Glutamatergic neuron (in vitro differentiated cells): ENCODE data around the gene ZGRF1. TPM values are rescaled to one million over a fixed set of nuclear protein-coding genes. Genes with fewer than 3 reads are reported as not detected.
A peak's percentile ranks its signal among the peaks of the same experiment; 100 is the strongest.
"Not testable (repeated sequence)": the region's sequence is repeated elsewhere in the genome, so short reads cannot be mapped to it uniquely, and the experiment has no call there.

Source experiments
- DNase-seq: peaks from one replicate; pipeline ENCODE4 v3.0.0; 2022
- H3K27ac Mint-ChIP-seq: one replicate; pipeline ENCODE4 v1.8.0; 2020; ENCODE audit warnings: mild to moderate bottlenecking, mixed read lengths, inconsistent platforms; ENCODE audit not compliant: unreplicated experiment
- H3K27me3 Mint-ChIP-seq: one replicate; pipeline ENCODE4 v1.8.0; 2020; ENCODE audit warnings: mild to moderate bottlenecking, moderate library complexity, mixed read lengths, inconsistent platforms; ENCODE audit not compliant: unreplicated experiment
- H3K36me3 Mint-ChIP-seq: one replicate; pipeline ENCODE4 v1.8.0; 2020; ENCODE audit warnings: mild to moderate bottlenecking, mixed read lengths, inconsistent platforms; ENCODE audit not compliant: unreplicated experiment
- H3K4me1 Mint-ChIP-seq: one replicate; pipeline ENCODE4 v1.8.0; 2020; ENCODE audit warnings: mild to moderate bottlenecking, low read depth, mixed read lengths, inconsistent platforms; ENCODE audit not compliant: unreplicated experiment
- H3K4me3 Mint-ChIP-seq: one replicate; pipeline ENCODE4 v1.8.0; 2020; ENCODE audit warnings: mild to moderate bottlenecking, mixed read lengths, inconsistent platforms; ENCODE audit not compliant: unreplicated experiment
- H3K9me3 Mint-ChIP-seq: one replicate; pipeline ENCODE4 v1.8.0; 2020; ENCODE audit warnings: mild to moderate bottlenecking, moderate library complexity, mixed read lengths, inconsistent platforms; ENCODE audit not compliant: unreplicated experiment
- CTCF ChIP-seq: fragments of 200-600 bp; sonication (generic); IDR thresholded peaks from one replicate; pipeline ENCODE4 v1.5.0; 2021; ENCODE audit not compliant: partially characterized antibody, unreplicated experiment
- total RNA-seq: library from RNA; stranded (reverse); fragmentation: NEBNext Ultra II Directional; extraction: Animal tissue kit (Norgen Biotek cat#: 25700); gene quantifications from one replicate; pipeline ENCODE4 v1.2.1, GENCODE V29; 2021; ENCODE audit not compliant: unreplicated experiment

Gene ZGRF1
- total RNA-seq, 1 donor from 2014 or later = 18.5 TPM

DNA sequence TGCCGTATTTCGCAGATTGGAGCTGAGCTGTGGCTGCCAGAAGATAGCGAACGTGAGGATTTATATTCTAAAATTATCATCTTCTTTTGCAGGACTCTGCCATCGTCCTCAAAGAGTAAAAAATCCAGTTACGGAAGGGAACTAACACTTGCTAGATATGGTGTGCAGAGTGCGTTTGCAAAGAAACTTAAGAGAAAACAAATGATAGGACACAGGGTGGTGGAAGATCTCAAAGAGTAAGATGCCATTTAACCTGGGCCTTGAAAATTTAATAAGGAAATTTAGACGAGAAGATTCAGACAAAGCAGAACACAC, 800 bp upstream of the ZGRF1 start:
- Mint-ChIP-seq H3K36me3 (no peaks in the 10 kb centered on the region), H3K27ac (no peak overlapping the region), H3K4me3 (no peak overlapping the region), H3K4me1 (no peaks in the 10 kb centered on the region), H3K9me3 (no peaks in the 10 kb centered on the region), H3K27me3 (no peaks in the 10 kb centered on the region)
- TF ChIP-seq CTCF = peak; percentile 36
- no peak for DNase-seq

DNA sequence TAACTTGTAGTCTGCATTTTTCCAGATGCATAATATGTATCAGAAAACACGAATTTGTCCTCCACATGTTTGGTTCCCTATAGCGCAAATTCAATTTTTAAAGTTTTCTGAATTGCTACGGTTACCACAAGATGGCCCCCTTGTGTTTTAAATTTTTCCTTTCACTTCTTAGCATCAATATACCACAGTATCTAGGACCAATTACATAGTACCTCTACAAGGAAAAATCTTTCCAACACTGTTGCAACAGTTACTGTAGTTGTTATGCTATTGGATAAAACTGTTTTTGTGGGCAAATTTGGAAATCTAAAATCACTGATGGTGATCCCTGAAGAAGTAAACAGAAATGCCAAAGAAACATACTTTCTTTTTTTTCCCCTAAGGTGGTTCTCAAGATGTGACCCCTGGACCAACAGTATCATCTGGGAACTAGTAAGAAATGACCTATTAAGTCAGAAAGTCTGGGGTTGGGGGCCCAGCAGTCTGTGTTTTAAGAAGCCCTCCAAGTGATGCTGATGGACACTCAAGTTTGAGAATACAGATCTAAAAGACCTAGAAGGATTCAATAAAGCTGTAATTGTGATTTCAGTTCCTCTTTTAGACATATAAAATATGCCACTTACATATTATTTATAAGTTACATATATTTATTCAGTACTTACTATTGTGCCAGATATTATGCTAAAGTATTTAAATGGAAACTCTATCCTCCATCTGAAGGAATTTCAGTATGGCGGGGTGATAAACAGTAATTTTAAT, 3.1 kb downstream of the ZGRF1 start:
- H3K4me3 Mint-ChIP-seq = no peak overlapping the region
- H3K36me3 Mint-ChIP-seq = no peaks in the 10 kb centered on the region
- H3K27ac Mint-ChIP-seq = no peak overlapping the region
- no peaks in the 10 kb centered on the region for H3K27me3 Mint-ChIP-seq
- H3K4me1 Mint-ChIP-seq = no peaks in the 10 kb centered on the region
- no peaks in the 10 kb centered on the region for H3K9me3 Mint-ChIP-seq
- DNase-seq = no peak
- peak; percentile 47 for TF ChIP-seq CTCF

DNA sequence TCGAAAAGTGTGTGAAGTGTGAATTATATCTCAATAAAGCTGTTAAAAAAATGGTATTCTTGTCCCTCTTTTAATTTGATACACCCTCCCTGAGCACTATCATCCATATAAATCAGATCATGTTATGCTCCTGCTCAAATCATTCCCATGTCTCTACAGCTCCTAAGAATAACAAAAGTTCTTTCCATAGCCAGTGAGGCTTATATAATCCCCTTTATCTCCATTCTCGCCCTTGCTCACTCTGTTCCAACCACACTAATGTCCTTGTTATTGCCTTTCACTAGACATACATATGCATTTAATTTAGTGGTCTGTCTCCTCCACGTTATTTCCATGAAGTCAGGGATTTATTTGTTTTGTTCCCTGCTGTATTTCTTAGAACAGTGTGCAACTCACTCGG, 10.5 kb downstream of the ZGRF1 start:
- no peaks in the 10 kb centered on the region for H3K27me3 Mint-ChIP-seq
- no peak overlapping the region for H3K4me3 Mint-ChIP-seq
- H3K9me3 Mint-ChIP-seq = no peaks in the 10 kb centered on the region
- no peaks in the 10 kb centered on the region for H3K4me1 Mint-ChIP-seq
- H3K36me3 Mint-ChIP-seq = no peaks in the 10 kb centered on the region
- no peak overlapping the region for H3K27ac Mint-ChIP-seq
- no peak for DNase-seq
- TF ChIP-seq CTCF = no peak

GRCh38 chr4:112616984-112617383, 19.7 kb downstream of the ZGRF1 start:
- Mint-ChIP-seq H3K9me3 (no peaks in the 10 kb centered on the region), H3K36me3 (no peaks in the 10 kb centered on the region), H3K4me1 (no peaks in the 10 kb centered on the region), H3K4me3 (no peak overlapping the region), H3K27me3 (no peaks in the 10 kb centered on the region), H3K27ac (no peak overlapping the region)
- no peak for TF ChIP-seq CTCF
- DNase-seq = no peak

- not testable (repeated sequence) for H3K36me3 Mint-ChIP-seq, DNase-seq, H3K27me3 Mint-ChIP-seq, H3K27ac Mint-ChIP-seq, H3K4me3 Mint-ChIP-seq, H3K4me1 Mint-ChIP-seq, H3K9me3 Mint-ChIP-seq
These were observed 23.9 kb downstream of the ZGRF1 start for GRCh38 chr4:112612814-112613213.
